NCI-H510A treated with DMSO at 0.1 percent for 48 hours (cell line): ENCODE data around the gene CALHM5.
A peak's percentile ranks its signal among the peaks of the same experiment; 100 is the strongest.

Experiments
- DNase-seq: peaks from one replicate; lab custom pipeline; 2025; lab: John Stamatoyannopoulos, UW

CALHM5 gene

DNA sequence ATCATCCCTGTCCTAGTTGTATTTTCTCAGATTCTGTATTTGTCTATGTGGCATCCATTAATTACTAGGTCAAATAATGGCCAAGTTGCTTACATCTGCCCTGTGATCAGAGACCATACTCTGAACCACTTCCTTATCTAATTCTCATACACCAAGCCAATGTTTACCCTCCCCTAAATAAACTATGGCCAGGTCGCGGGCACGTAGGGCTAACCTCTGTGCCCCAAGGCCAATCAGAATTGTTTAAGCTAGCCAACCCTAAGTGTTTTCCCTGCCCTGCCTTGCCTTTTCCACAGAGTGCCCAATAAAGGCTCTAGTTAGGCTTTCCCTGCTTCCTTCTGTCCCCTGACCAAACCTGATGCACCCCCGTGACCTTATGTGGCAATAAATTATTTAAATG, 39.4 kb downstream of the CALHM5 start:
- no peak for DNase-seq

DNA sequence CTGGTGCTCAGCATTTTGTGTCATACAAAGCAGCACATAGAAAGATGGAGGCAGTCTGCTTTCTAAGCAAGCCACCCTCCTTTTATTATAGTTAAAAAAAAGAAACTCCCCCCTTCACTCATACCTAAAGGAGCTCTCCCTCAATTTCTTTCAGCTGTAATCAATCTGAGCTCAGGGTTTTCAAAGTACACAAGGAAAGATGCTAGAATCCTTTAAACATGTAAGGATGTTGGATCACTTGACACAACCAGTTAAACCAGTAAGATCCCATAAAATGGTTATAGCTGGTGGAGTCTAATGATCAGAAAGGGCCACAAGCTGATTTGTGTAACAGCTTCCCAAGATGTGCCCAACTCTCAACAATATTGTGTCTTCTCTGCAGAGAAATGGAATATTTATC, 42.0 kb downstream of the CALHM5 start, which contains the start of gene CALHM4:
Gene CALHM4, plus strand, starts transcription at position 301 of the 400 bp plus-strand sequence. Its CDS starts 43 bp downstream, at position 344.
- no peak for DNase-seq

DNA sequence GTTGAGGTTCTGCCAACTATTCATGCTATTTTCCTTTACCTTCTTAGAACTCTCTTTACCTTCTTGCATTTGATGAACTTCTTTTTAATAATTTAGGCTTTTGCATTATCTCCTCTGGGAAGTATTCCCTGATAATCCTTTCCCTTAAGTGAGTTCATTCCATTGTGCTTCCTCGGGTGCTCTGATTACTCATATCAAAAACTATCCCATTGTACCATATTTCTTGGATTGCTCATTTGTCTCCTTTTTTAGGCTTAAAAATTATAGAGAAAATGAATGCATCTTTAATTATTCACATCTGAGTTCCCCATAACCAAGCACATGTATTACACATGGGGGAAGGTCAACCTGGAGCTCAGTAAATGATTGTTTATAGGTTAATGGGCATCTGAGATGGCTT, 44.6 kb downstream of the CALHM5 start:
- no peak for DNase-seq

DNA sequence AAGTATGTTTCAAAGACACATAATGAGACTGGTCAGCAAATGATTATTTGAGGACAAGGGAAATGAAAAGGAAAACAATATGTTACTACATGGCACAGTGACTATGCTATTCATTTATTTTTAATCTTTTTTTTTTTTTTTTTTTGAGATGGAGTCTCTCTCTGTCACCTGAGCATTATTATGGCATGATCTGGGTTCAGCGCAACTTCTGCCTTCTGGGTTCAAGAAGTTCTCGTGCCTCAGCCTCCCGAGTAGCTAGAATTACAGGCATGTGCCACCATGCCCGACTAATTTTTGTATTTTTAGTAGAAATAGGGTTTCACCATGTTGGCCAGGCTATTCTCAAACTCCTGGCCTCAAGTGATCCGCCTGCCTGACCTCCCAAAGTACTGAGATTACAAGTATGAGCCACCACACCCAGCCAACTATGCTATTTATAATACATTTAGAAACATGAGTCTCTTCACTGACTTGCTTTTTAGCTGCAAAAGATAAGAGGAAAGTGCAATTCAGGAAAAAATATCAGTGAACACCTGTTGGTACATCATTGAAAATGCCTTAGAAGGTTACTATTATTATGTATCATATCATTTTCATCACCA, 45.5 kb downstream of the CALHM5 start:
- no peak for DNase-seq

DNA sequence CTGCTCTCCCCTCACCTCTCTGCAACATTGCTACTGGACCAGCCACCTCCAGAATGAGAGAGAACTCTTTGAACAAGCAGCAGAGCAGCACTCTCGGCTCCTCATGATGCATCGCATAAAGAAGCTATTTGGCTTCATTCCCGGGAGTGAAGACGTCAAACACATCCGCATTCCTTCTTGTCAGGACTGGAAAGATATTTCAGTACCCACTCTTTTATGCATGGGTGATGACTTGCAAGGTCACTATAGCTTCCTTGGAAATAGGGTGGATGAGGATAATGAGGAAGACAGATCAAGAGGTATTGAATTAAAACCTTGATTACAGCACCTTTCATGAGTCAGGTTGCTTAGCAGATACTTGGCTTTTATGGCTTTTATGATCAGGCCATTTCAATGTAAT, 46.5 kb downstream of the CALHM5 start:
- peak; percentile 3 for DNase-seq

DNA sequence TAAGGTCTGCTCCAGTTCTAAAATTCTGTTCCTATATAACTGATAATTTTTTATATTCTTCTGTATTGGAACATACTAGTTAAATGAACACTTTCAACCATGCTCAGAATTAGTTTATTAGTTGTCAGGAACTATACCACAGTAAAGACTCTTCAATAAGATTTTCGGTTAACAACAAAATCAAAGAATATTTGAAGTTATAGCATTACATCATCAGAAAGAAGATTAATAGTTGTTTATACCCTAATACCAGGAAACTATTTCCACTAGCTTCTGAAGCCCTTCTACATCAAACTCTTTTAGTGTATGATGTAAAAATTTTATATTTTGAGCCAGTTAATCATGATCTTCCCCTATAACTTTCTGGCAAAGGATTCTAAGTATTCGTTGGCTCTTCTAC, 48.7 kb downstream of the CALHM5 start:
- no peak for DNase-seq

DNA sequence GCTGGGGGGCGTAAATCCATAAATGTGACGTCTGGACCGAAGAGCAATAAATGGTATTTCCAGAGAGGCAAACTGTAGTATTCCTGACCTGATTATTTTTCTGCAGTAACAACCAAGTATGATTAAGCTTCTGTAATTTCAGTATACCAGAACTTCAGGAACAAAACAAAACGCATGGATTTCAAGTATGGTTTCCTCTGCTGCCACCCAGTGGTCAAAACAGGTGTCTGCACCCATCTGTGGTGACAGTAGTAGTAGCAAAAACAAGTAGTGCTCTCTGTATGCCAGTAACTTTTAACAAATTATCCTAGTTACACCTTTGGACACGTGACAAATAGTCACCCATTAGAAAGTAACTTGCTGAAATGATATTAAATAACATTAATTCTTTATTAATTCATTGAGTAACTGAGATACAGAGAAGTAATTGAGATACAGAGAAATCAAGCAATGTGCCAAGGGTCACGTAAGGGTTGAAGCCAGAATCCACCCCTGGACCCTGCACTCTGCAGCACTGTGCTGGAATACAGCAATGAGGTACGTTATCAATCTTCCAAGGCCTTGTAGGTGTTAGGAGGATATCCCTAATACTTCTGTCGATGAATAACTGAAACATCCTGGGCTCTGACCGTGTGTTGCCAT, 50.1 kb downstream of the CALHM5 start:
- peak; percentile 67 for DNase-seq

DNA sequence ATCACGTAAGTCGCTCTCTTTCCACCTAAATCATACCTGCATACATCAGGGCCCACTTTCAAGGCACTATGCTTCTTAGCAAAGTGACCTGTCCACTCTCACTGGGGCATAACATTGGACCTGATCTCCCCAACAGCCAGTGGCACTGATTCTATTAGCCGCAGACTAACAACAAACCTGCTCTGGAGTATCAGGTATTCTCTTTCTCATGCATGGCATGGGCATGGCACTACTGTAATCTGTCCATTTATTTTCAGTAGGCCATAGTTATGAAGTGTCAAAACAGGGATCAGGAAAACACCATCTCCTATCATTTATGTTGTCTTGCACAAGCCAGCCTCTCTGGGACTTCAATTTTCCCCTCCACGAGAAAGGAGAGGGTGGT, 50.6 kb downstream of the CALHM5 start:
- DNase-seq = no peak

DNA sequence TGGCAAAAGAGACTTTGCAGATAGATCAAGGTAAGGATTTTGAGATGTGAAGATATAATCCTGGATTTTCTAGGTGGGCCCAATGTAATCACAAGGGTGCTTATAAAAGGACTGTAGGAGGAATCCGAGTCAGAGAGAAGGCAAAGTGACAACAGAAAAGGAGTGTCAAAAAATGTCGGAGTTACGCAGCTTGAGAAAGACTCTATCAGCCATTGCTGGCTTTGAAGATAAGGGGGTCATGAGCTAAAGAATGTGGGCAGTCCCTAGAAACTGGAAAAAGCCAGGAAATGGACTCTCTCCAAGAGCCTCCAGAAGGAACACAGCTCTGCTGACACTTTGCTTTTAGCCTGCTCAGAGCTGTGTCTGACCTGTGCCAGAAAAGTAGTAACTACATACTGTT, 51.2 kb downstream of the CALHM5 start:
- no peak for DNase-seq

DNA sequence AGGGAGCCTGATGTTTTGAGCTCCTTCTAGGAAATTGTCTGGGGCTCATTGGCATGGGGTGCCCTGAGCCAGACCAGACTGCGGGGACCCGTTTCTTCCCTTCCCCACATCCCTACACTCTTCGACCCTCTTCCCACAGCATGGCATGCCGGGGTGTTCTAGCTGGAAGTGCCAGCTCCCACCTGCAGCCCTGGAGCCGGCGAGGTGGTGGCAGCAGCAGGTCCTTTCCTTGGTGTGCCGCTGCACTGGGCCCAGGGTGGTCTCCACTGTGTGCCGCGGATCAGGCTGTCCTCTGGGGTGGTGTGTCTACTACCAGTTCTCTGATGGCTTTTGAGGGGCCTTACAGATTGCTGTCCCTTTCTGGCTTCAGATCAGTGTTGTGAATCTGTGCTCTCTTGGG, 52.4 kb downstream of the CALHM5 start:
- DNase-seq = no peak

DNA sequence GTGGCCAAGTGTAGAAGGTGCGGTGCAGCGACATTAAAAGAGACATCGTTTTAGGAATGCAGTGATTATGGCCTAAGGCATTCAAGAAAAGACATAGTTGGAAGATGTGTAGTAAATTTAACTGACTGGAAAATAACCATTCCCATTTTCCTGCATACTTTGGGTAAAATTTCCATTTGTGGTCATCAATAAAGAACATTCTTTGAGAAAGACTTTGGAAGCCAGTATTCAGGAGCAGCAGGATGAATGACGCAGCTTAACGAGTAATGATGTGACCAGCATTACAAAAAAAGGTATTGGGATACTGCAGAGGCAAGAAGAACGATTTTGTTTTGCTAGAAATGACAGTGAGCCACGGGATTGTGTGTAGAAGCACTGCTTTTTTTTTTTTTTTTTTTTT, 52.9 kb downstream of the CALHM5 start:
- DNase-seq = no peak

DNA sequence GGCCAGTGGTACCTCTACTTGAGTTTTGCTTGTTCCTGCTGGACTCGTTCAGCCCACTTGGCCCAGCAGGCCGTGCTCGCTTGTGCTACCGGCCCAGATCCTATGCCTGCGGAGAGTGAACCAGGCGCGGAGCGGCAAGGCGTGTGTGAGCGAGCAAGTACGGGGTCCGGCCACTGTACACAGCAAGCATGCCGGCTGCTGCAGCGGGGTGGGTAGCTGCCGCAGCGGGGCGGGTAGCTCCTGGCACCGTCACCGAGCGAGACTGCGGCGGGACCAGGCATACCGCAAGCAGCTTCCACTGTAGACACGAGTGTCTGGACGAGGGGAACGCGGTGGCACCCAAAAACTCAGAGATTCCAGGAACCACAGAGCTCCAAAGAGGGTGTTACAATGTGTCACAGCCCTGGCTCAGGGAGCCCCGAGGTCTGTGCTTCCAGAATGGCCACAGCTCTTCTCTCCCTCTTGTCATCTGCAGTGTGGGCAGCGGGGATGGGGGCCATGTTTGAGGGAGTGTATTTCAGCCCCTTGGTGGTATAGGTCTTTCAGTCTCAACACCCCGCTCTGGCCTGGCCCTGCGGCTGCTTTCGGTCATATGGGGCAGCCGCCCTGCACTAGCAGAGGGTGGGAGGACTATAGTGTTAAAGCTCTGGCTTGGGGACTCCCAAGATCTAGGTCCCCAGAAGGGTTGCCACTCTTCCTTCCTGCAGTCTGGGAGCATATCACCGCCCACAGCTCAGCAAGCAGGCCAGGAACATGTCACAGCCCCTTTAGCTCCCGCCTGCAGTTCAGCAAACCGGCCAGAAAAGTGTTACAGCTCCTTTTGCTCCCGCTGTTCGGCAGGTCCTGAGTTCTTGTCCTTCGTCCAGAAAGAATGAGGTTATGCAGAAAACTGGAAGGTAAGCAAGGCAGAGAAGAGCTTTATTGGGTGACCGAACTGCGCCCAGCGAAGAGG, 53.8 kb downstream of the CALHM5 start:
- no peak for DNase-seq

DNA sequence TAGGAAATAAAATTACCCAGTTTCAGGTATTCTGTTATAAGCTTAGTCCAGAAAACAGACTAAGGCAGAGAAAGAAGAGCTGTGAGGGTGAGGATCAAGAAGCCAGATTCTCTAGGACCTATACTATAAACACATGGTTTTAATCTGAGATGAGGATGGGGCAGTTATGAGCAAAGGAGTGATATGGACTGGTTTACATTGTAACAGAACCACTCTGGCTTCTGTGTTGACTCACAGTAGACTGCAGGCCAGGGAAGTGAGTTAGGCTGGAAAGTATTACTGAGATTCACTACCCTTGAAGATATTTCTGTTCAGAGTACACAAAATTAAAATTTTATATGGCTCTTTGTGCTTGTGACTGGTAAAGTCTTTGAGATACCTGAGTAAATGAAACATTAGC, 56.7 kb downstream of the CALHM5 start:
- no peak for DNase-seq

DNA sequence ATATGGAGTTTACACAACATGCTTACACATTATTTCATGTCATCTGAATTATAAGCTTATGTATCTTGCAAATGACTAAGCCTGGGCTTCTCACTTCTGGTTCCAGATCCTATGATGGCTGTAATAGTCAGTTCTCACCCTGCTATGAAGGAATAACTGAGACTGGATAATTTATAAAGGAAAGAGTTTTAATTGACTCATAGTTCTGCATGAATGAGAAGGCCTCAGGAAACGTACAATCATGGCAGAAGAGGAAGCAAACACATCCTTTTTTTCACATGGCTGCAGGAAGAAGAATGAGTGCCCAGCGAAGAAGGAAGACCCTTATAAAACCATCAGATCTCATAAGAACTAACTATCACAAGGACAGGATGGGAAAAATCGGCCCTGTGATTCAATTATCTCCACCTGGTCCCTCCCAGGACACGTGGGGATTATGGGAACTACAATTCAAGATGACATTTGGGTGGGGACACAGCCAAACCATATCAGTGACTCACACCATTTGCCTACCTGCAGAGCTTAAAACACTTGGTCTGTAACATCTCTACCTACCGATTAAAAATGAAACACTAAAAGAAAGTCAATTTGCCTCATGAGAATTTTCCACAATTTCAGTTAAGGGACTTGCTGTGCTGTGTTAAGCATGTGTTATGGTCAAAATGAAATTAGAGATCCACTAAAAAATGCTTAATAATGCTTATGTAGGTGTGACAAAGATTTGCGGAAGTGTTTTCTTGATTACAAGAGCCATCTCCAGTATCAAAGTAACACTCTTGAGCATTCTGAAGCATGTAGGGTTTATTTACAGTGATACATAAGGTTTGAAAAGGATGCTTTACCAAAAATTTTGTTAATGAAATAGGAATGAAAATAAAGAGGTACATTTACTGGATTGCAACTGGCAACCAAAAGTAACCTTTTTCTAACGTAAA, 57.6 kb downstream of the CALHM5 start:
- DNase-seq = no peak

DNA sequence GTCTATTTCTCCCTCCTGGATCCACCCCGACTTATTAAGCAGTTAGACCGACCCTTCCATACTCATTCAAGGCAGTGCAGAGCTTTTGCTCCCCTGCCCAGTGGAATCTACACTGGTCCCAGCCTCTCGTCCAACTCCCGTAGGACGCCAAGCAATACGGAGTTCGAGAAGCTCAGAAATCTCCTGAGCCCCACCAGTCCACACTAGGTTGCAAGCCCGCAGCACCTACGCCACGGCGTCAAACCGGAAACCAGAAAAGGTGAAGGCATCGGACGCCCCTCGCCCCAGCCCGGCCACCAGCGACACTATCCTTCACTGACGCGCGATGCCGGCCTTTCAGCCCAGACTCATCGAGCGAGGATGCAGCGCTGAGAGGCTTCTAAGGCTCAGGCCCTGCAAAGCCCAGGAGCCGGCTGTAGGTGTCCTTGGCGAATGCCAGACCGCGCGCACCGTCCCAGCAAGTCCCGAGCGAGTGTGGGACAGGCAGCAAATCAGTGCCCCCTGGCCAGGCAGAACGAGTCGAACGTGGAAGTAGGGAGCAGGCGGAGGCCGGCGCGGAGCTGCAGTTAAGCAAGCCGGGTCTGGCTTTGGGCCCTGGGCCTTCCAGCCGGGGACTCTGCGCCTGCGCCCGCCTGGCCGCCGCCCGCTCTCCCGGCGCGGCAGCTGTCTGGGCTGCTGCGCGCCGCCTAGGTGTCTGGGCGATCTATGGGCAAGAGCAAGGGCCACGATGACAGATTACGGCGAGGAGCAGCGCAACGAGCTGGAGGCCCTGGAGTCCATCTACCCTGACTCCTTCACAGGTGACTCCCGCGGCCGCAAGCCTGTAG, 59.6 kb downstream of the CALHM5 start, which contains the start of gene RWDD1:
Gene RWDD1, plus strand, starts transcription at position 649 of the 827 bp plus-strand sequence. Its CDS starts 79 bp downstream, at position 728.
- peak; percentile 89 for DNase-seq

DNA sequence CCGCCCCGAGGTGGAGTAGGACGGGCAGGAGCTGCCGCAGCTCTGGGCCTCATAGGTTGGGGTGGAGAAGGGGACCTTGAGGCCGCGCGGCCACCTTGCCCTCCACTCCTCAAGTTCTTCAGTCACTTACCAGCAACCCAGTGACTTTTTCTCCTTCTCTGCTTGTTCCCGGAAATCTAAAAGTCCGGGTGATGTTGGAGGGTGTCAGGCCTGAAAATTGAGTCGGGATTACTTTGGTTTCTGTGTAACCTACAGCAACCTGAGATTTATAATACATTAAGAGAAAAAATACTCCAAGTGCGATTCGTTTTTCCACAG, 60.2 kb downstream of the CALHM5 start:
- DNase-seq = no peak

DNA sequence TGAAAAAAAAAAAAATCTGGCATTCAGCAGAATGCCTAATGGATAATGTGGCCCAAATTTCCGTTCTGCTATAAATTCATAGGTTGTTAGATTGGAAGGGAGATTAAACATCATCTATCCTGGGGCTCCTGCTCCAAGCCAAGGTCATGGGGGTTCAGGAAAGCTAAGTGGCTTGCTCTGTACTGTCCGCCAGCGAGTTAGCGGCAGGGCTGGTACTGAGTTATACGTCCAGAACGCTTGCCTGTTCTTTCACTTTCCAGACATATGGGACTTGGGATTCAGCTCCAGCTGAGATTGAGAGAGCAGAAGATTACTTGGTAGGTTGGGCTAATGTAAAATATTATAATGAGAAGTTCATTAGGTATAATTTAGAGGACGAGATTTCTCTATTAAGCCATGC, 60.7 kb downstream of the CALHM5 start:
- peak; percentile 10 for DNase-seq
